Effector memory CD4-positive, alpha-beta T cell (primary cell): ENCODE measurements around the gene PRR3.

Experiments used
- DNase-seq, 3 donors: peaks; one replicate each; pipeline ENCODE4 v3.0.0-alpha.2; 2020
- H3K27ac ChIP-seq: 2 replicates; pipeline ENCODE4 v1.7.0; 2013; ENCODE audit warnings: mild to moderate bottlenecking, low read length, moderate library complexity; ENCODE audit not compliant: insufficient read depth, poor library complexity, severe bottlenecking
- H3K27me3 ChIP-seq: replicated peaks from 2 replicates; pipeline ENCODE4 v1.7.0; 2013; ENCODE audit warnings: mild to moderate bottlenecking, low read length; ENCODE audit not compliant: insufficient read depth, control insufficient read depth, poor library complexity, severe bottlenecking
- H3K36me3 ChIP-seq: 2 replicates; pipeline ENCODE4 v1.7.0; 2013; ENCODE audit warnings: mild to moderate bottlenecking, low read length, moderate library complexity; ENCODE audit not compliant: control insufficient read depth, insufficient read depth
- H3K4me1 ChIP-seq: 2 replicates; pipeline ENCODE4 v1.7.0; 2013; ENCODE audit warnings: low read length, mild to moderate bottlenecking; ENCODE audit not compliant: control insufficient read depth, insufficient read depth, poor library complexity, severe bottlenecking
- H3K4me3 ChIP-seq: 2 replicates; pipeline ENCODE4 v1.7.0; 2013; ENCODE audit warnings: low read length, low read depth, mild to moderate bottlenecking; ENCODE audit not compliant: insufficient read depth, poor library complexity, severe bottlenecking
- H3K9me3 ChIP-seq: 2 replicates; pipeline ENCODE4 v1.7.0; 2013; ENCODE audit warnings: mild to moderate bottlenecking, low read length, moderate library complexity; ENCODE audit not compliant: control insufficient read depth

PRR3 gene

DNA sequence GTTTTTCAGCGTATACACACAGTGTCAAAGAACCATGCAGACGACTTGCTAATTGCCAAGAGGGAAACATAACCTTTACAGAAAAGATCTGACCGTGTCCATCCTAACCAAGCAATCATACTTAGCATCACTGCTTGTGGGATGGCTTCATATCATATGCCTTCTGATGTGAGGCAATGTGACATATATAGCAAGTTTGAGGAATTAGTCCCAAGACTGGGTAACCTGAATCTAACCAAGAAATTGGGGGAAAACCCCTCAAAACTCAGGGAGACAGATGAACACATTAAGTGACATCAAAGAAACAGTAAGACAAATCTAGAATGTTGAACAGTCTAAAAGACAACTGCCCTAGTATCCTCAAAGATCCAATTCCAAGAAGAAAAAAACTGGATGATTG is 19.2 kb upstream of the PRR3 start:
- H3K4me1 ChIP-seq: peaks cover 12% of the 10 kb centered on the region
- no peaks in the 10 kb centered on the region for H3K36me3 ChIP-seq
- no peaks in the 10 kb centered on the region for H3K9me3 ChIP-seq
- no peak overlapping the region for H3K27ac ChIP-seq
- no peak for DNase-seq
- no peaks in the 10 kb centered on the region for H3K27me3 ChIP-seq
- no peak overlapping the region for H3K4me3 ChIP-seq

DNA sequence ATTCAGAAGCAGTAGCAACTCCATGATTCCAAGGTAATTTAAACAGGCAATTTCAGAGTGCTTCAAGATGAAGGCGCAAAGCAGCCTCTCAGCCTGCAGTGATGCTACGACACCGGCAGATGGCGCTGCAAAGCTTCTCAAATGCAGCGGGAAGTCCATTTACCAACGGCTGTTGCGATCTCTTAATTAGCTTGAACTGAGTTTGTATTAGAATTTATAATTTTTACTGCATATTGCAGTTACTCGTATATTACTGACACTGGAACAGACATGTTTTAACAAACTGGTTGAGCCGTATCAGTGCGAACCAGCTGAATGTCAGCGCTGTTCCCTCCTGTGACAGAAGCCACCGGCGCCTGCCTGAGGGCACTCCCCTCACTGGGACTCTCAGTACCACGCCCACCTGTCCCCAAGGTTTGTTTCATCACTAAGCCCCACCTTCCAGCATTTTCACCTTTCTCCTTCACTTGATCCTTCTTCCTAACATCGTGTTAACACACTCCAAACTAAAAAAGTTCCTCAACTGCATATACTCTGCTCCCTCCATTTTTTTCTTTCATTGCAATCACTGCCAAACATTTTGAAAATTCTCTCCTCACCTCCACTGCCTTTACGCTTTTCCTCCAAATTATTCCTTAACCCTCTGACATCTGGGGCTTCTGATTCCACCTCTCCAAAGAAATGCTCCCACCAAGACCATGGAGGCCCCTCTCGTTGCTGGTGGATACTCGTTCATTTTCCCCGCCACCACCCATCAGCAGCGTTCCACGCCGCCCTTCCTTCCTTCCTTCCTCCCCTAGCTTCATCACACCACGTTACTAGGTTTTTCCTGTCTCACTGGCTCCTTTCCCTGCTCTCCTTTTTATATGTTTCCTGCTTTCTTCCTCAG is 15.3 kb upstream of the PRR3 start:
- Histone ChIP-seq H3K9me3 (no peaks in the 10 kb centered on the region), H3K27me3 (no peaks in the 10 kb centered on the region), H3K36me3 (peaks cover 7% of the 10 kb centered on the region), H3K27ac (peak overlapping the region; percentile 65), H3K4me1 (peaks cover 29% of the 10 kb centered on the region), H3K4me3 (peak overlapping the region; percentile 53)
- peak; percentile 61 to 70 (median 65) for DNase-seq

DNA sequence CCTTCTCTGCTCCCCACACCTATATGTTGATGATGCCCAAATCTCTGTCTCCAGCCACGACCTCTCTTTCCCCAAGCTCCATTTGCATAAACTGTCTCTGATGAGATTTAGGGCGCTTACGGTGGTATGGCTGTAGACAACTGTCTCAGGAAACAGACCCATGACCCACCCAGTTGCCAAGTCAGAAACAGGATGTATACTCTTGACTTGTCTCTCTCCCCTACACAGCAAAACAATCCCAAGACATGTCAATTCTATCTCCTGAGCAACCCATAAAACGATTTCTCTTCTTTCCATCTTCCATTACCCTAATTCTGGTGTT is 14.7 kb upstream of the PRR3 start:
- Histone ChIP-seq H3K4me3 (peak overlapping the region; percentile 53), H3K9me3 (no peaks in the 10 kb centered on the region), H3K36me3 (peaks cover 12% of the 10 kb centered on the region), H3K27me3 (no peaks in the 10 kb centered on the region), H3K4me1 (peaks cover 29% of the 10 kb centered on the region), H3K27ac (peak overlapping the region; percentile 65)
- peak in 1 of 3 donors; percentile 37 for DNase-seq

DNA sequence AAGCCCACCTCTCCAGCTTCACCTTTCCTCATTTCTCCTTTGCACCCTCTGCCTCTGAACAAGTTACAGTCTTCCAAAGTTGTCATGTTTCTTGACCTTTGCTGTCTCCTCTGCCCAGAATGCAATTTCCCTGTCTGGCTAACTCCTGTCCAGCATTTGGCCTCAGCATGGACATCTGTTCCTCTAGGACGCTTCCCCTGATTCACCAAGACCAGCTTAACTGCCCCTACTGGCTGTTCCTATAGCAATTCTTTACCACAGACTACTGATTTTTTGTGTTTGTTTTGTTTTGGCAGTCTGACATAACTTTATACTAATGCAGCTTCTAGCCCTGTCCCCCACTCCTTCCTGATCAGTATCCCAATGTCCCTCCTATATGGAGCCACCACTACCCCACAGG is 14.2 kb upstream of the PRR3 start:
- Histone ChIP-seq H3K27me3 (no peaks in the 10 kb centered on the region), H3K4me1 (peaks cover 29% of the 10 kb centered on the region), H3K4me3 (peak overlapping the region; percentile 53), H3K36me3 (peaks cover 13% of the 10 kb centered on the region), H3K27ac (peak overlapping the region; percentile 65), H3K9me3 (no peaks in the 10 kb centered on the region)
- no peak for DNase-seq

DNA sequence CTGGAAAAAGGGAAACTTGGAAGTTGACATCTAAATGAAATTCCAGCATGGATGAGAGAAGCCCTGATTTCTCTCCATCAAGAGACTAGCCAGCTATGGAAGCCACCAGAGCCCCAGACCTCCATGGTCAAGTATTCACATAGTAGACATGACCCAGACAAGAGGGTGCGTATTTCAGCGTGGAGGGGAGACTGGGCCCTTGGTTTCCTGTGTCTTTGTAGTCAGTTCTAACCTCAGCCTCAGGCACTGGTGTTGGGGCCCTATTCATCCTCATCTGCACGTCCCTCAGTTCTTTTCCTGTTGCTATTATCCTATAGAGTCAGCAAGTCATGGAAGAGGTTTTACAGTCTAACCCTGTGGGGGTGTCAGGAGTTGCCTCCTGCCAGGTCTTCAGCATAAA is 13.3 kb upstream of the PRR3 start:
- Histone ChIP-seq H3K9me3 (no peaks in the 10 kb centered on the region), H3K36me3 (peaks cover 18% of the 10 kb centered on the region), H3K27me3 (no peaks in the 10 kb centered on the region), H3K4me1 (peaks cover 29% of the 10 kb centered on the region), H3K4me3 (peak overlapping the region; percentile 19), H3K27ac (peak overlapping the region; percentile 47)
- DNase-seq: peak in 2 of 3 donors; percentile 22 to 30

DNA sequence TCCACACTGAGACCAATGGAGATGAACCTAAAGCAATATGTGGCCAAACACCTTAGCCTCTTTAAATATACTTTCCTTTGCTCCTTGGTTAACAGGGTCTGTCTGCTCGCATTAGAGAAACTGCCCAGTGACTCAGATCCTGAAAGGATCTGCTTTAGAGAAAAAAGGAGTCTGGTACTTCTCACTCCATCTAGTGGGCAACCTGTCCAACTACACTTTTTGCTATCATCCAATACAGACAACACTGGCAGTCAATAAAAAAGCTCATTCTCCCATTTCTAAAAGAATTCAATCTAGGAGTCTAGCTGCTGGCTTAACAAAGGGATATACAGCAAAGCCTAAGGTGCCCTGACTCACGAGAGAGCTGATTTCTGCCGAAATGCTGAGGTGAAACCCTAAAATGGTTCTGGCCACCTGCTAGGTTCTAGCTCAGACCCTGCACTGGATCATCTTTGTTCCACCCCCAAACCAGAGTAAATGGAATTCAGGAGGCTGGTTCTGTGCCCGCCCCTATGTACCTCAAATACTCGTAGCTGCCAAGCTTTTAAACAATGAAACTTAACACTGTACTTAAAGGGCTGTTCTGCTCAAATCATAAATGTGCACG is 12.3 kb upstream of the PRR3 start:
- no peaks in the 10 kb centered on the region for H3K9me3 ChIP-seq
- H3K27ac ChIP-seq: peak overlapping the region; percentile 47
- H3K4me1 ChIP-seq: peaks cover 29% of the 10 kb centered on the region
- peaks cover 21% of the 10 kb centered on the region for H3K36me3 ChIP-seq
- no peak for DNase-seq
- no peaks in the 10 kb centered on the region for H3K27me3 ChIP-seq
- peak overlapping the region; percentile 19 for H3K4me3 ChIP-seq

DNA sequence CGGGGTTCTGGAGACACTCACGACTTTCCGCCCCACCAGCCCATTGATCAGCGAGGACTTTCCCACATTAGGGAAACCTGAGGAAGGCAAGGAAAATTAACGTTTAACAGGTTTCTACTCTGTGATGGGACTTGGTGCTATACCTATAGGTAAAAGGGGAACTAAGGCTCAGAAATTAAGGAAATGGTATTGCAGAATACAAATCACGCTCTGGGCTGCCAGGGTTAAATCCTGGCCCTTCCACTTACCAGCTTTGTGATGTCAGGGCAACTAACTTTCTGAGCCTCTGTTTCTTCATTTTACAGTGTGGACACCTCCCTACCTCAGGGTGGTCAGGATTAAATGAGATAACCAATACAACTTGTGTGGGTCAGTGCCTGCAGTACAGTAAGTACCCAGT is 9.6 kb upstream of the PRR3 start:
- H3K36me3 ChIP-seq: peaks cover 45% of the 10 kb centered on the region
- no peak overlapping the region for H3K27ac ChIP-seq
- H3K4me1 ChIP-seq: peaks cover 26% of the 10 kb centered on the region
- H3K9me3 ChIP-seq: no peaks in the 10 kb centered on the region
- DNase-seq: no peak
- H3K27me3 ChIP-seq: no peaks in the 10 kb centered on the region
- no peak overlapping the region for H3K4me3 ChIP-seq

DNA sequence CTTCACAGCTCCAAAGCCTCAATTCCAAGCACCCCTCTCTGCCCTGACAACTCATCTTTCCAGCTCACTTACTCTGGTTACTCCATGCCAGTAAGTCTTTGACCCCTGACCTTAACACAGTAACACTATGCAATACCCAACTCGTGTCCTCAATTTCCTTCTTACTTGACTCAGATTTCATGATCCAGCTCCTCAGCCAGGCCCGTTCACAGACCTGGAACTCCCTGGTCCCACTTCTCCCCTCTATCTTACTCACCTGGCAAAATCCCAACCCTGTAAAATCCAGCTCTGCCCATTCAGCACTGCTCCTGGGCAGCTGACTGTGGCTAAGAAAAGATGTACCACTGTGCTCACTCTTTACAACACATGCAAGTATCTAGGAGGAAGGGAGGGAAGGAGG is 8.7 kb upstream of the PRR3 start:
- H3K9me3 ChIP-seq: no peaks in the 10 kb centered on the region
- H3K4me3 ChIP-seq: no peak overlapping the region
- DNase-seq: no peak
- peaks cover 16% of the 10 kb centered on the region for H3K4me1 ChIP-seq
- H3K27ac ChIP-seq: no peak overlapping the region
- no peaks in the 10 kb centered on the region for H3K27me3 ChIP-seq
- peaks cover 54% of the 10 kb centered on the region for H3K36me3 ChIP-seq

DNA sequence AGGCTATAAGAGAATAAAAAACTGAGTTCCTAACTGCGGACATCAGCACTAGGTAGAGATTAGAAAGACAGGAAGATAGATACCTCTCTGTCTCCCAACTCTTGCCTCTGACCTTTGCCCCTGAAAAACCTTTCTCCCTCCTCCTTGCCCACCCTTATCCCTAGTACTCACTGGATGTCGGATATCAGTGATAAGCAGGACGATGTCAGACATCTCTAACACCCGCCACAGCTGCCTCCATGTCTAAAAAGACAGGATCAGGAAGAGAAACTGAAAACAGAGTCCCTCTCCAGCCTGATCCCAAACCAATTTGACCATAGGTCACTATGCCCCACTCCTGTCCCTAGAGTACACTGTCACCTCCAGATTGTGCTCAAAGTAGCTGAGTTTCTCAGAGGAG is 2.7 kb upstream of the PRR3 start:
- Histone ChIP-seq H3K4me3 (no peak overlapping the region), H3K36me3 (peaks cover 35% of the 10 kb centered on the region), H3K27me3 (no peaks in the 10 kb centered on the region), H3K9me3 (no peaks in the 10 kb centered on the region), H3K27ac (no peak overlapping the region), H3K4me1 (peaks cover 6% of the 10 kb centered on the region)
- DNase-seq: no peak
